A549 (cell line): Measurements from ENCODE around the gene RPAP3. TPM values are rescaled to one million over a fixed set of nuclear protein-coding genes. Genes with fewer than 3 reads are reported as not detected.

Source experiments
- ATAC-seq, 2 experiments: fragments of 200-7000 bp in 1 of 2; fragments of >200 bp in 1 of 2; cut with Nextera tagmentation in 1 of 2; cut with Tn5 transposase in 1 of 2; 3 replicates each; pipeline versions ENCODE4 v1.8.0 to v1.9.1; 2018 to 2020; ENCODE audit warnings: mild to moderate bottlenecking in 1 of 2, moderate library complexity in 1 of 2
- CTCF ChIA-PET: fragments of 300-600 bp; sonication (Branson Sonifier 250); formaldehyde crosslinking; extraction: SDS; loops from one replicate; lab custom pipeline; 2021; ENCODE audit warnings: antibody characterized with exemption, inconsistent platforms; lab: Yijun Ruan, JAX
- POLR2A ChIA-PET: fragments of 350-600 bp; formaldehyde crosslinking; extraction: SDS; loops from one replicate; lab custom pipeline; 2021; ENCODE audit warnings: antibody characterized with exemption, inconsistent platforms; lab: Yijun Ruan, JAX
- DNase-seq, 2 experiments: peaks; one replicate each; pipeline versions ENCODE4 v3.0.0 to v3.0.0-alpha.2; 2011 to 2016; ENCODE audit warnings: low read depth in 1 of 2, low spot score in 1 of 2
- FAIRE-seq: peaks from 2 replicates; lab custom pipeline; 2011; peaks lifted over from hg19 to GRCh38; lab: Jason Lieb, UNC
- H3K27ac ChIP-seq, 2 experiments: fragments of >200 bp; sonication (Bioruptor Twin); formaldehyde crosslinking; 3 replicates each; pipeline ENCODE4 v1.5.1; 2016 to 2017
- H3K4me1 ChIP-seq: fragments of >200 bp; sonication (Bioruptor Twin); formaldehyde crosslinking; 3 replicates; pipeline ENCODE4 v1.6.1; 2016
- H3K4me2 ChIP-seq: fragments of >200 bp; sonication (Bioruptor Twin); formaldehyde crosslinking; 3 replicates; pipeline ENCODE4 v1.6.1; 2016
- H3K4me3 ChIP-seq: fragments of >200 bp; sonication (Bioruptor Twin); formaldehyde crosslinking; 3 replicates; pipeline ENCODE4 v1.5.1; 2016
- H3K9me3 ChIP-seq: fragments of >200 bp; sonication (Bioruptor Twin); formaldehyde crosslinking; 3 replicates; pipeline ENCODE4 v1.6.1; 2016
- ATOH8 ChIP-seq: fragments of 250-450 bp; sonication (Bioruptor Pico); IDR thresholded peaks from 2 replicates; pipeline ENCODE4 v1.5.0; 2020; ENCODE audit warnings: low read depth, mild to moderate bottlenecking, moderate library complexity
- ELK1 ChIP-seq: fragments of 150-350 bp; IDR thresholded peaks from 2 replicates; pipeline ENCODE4 v1.6.1; 2014; ENCODE audit warnings: low read depth, mild to moderate bottlenecking, low read length
- ESRRA ChIP-seq: fragments of 150-350 bp; IDR thresholded peaks from 2 replicates; pipeline ENCODE4 v1.6.1; 2014; ENCODE audit warnings: mild to moderate bottlenecking, low read length, borderline replicate concordance
- FOXS1 ChIP-seq: fragments of 250-450 bp; sonication (Bioruptor Pico); IDR thresholded peaks from 2 replicates; pipeline ENCODE4 v1.5.0; 2020; ENCODE audit warnings: mild to moderate bottlenecking, moderate library complexity
- HES2 ChIP-seq: fragments of >200 bp; sonication (Bioruptor Twin); formaldehyde crosslinking; IDR thresholded peaks from 2 replicates; pipeline ENCODE4 v1.6.1; 2016
- HOXB13 ChIP-seq: fragments of 250-450 bp; sonication (Bioruptor Pico); IDR thresholded peaks from 2 replicates; pipeline ENCODE4 v1.5.0; 2020; ENCODE audit warnings: low read depth, mild to moderate bottlenecking, moderate library complexity
- HOXB5 ChIP-seq: fragments of 250-450 bp; sonication (Bioruptor Pico); IDR thresholded peaks from 2 replicates; pipeline ENCODE4 v1.5.0; 2020; ENCODE audit warnings: mild to moderate bottlenecking, moderate library complexity
- JUNB ChIP-seq: fragments of >200 bp; sonication (Bioruptor Twin); formaldehyde crosslinking; IDR thresholded peaks from 2 replicates; pipeline ENCODE4 v1.6.1; 2016
- KDM1A ChIP-seq: fragments of 200-600 bp; sonication (generic); IDR thresholded peaks from 2 replicates; pipeline ENCODE4 v1.6.1; 2016; ENCODE audit warnings: low read depth, mild to moderate bottlenecking
- MAFK ChIP-seq: fragments of 450-650 bp; IDR thresholded peaks from 2 replicates; pipeline ENCODE4 v1.6.1; 2014; ENCODE audit not compliant: partially characterized antibody
- MAZ ChIP-seq: fragments of 150-350 bp; IDR thresholded peaks from 2 replicates; pipeline ENCODE4 v1.6.1; 2014; ENCODE audit warnings: antibody characterized with exemption, low read depth, low read length, borderline replicate concordance
- MYC ChIP-seq: IDR thresholded peaks from 2 replicates; pipeline ENCODE4 v1.6.1; 2012; ENCODE audit warnings: mild to moderate bottlenecking, inconsistent platforms, low read length, improper control_type of control experiment, borderline replicate concordance
- POLR2A ChIP-seq: IDR thresholded peaks from 2 replicates; pipeline ENCODE4 v1.6.1; 2012; ENCODE audit warnings: mild to moderate bottlenecking, low read length
- REST ChIP-seq: fragments of 200-600 bp; sonication (generic); IDR thresholded peaks from 2 replicates; pipeline ENCODE4 v1.6.1; 2016; ENCODE audit warnings: antibody characterized with exemption, mild to moderate bottlenecking, moderate library complexity
- TP53 ChIP-seq: fragments of 250-450 bp; sonication (Bioruptor Pico); IDR thresholded peaks from 2 replicates; pipeline ENCODE4 v1.5.0; 2021; ENCODE audit warnings: mild to moderate bottlenecking, moderate library complexity
- ZC3H11A ChIP-seq: fragments of 450-650 bp; IDR thresholded peaks from 2 replicates; pipeline ENCODE4 v1.6.1; 2014; ENCODE audit warnings: antibody characterized with exemption, mild to moderate bottlenecking
- ZSCAN20 ChIP-seq: fragments of 250-450 bp; sonication (Bioruptor Pico); IDR thresholded peaks from 2 replicates; pipeline ENCODE4 v1.8.0; 2022; ENCODE audit warnings: mild to moderate bottlenecking, moderate library complexity
- WGBS: methylation state at CpG from one replicate; pipeline ENCODE4 v1.1.6; 2017; ENCODE audit errors: missing lambda C conversion rate; 5-methylcytosine and 5-hydroxymethylcytosine counted together
- polyA plus RNA-seq, 4 experiments: library from polyadenylated mRNA; depleted of rRNA in 3 of 4; stranded (reverse); fragments of >200 nt; fragmentation: RNase III in 1 of 4; extraction: RNeasy Plus Mini Kit Qiagen cat#74134 plus additional on column Dnase treatment in 1 of 4; gene quantifications; 2 replicates in 3 of 4; 3 replicates in 1 of 4; pipeline ENCODE4 v1.2.3, GENCODE V29; 2011 to 2017
- TF ChIP-seq, protein P1 (sequence below): fragments of 450-650 bp; IDR thresholded peaks from 2 replicates; pipeline ENCODE4 v1.6.1; 2014; ENCODE audit warnings: antibody characterized with exemption

RPAP3 gene
- polyA plus RNA-seq, 2 of the 4 experiments (the other 2 are of a cell fraction), result 51.6 to 74.6 TPM

GRCh38 chr12:47747596-47748506 lies 42.0 kb upstream of the RPAP3 start:
- TF ChIP-seq, protein P1, sequence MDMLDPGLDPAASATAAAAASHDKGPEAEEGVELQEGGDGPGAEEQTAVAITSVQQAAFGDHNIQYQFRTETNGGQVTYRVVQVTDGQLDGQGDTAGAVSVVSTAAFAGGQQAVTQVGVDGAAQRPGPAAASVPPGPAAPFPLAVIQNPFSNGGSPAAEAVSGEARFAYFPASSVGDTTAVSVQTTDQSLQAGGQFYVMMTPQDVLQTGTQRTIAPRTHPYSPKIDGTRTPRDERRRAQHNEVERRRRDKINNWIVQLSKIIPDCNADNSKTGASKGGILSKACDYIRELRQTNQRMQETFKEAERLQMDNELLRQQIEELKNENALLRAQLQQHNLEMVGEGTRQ, result no peak
- TF ChIP-seq HES2 (no peak), JUNB (no peak), MYC (no peak), MAZ (no peak), REST (no peak), TP53 (no peak), MAFK (no peak), ZSCAN20 (CRISPR knock-in tag) (no peak), KDM1A (no peak), HOXB13 (no peak), ATOH8 (CRISPR knock-in tag) (no peak), HOXB5 (CRISPR knock-in tag) (no peak), FOXS1 (CRISPR knock-in tag) (no peak), ZC3H11A (no peak), ELK1 (no peak), POLR2A (no peak)
- H3K4me1 ChIP-seq, result peaks cover 13% of the 10 kb centered on the region
- no peak overlapping the region for H3K27ac ChIP-seq
- CTCF ChIA-PET, result interaction anchor here (0.7 to 43.9 kb wide), 9 partner anchors 11 to 95 kb away, joined by 3 to 1399 read pairs (median 4); partner anchors contain the start of genes ENDOU, RAPGEF3 and SLC48A1
- POLR2A ChIA-PET, result no interaction called here
- peak in 1 of 2 experiments; percentile 12; a peak in 3 of 6 replicates for ATAC-seq
- 73% methylated on average over 9 of the region's 14 CpGs for WGBS
- no peak overlapping the region for H3K4me2 ChIP-seq
- no peak for FAIRE-seq
- no peaks in the 10 kb centered on the region for H3K9me3 ChIP-seq
- no peak for DNase-seq
- H3K4me3 ChIP-seq, result no peak overlapping the region

- no peak overlapping the region for H3K4me3 ChIP-seq
- no peak overlapping the region for H3K4me2 ChIP-seq
- DNase-seq (no peak), ATAC-seq (no peak; a peak in 1 of 6 replicates), FAIRE-seq (no peak)
- CTCF ChIA-PET, result interaction anchor here (0.9 to 43.9 kb wide), 9 partner anchors 10 to 96 kb away, joined by 3 to 1399 read pairs (median 8); partner anchors contain the start of genes ENDOU, RAPGEF3 and SLC48A1
- TF ChIP-seq TP53 (no peak), ESRRA (no peak), ATOH8 (CRISPR knock-in tag) (no peak)
- no peaks in the 10 kb centered on the region for H3K9me3 ChIP-seq
- POLR2A ChIA-PET, result no interaction called here
- no peak overlapping the region for H3K27ac ChIP-seq
- WGBS, result 77% methylated on average over 4 of the region's 4 CpGs
- H3K4me1 ChIP-seq, result peaks cover 6% of the 10 kb centered on the region
Measured at GRCh38 chr12:47747126-47747525, 41.3 kb upstream of the RPAP3 start.
